Lower lobe of right lung (tissue), 2 donors: ENCODE data around the gene MFAP1. TPM values are rescaled to one million over a fixed set of nuclear protein-coding genes. Genes with fewer than 3 reads are reported as not detected.
"Not testable (repeated sequence)": the region's sequence is repeated elsewhere in the genome, so short reads cannot be mapped to it uniquely, and the experiment has no call there.

ENCODE experiments used
- ATAC-seq, 2 donors: fragments of 200-7000 bp; cut with Tn5 transposase; one replicate each; pipeline ENCODE4 v1.9.1; 2020 to 2022; ENCODE audit warnings: mild to moderate bottlenecking in 2 of 2, moderate library complexity in 2 of 2
- DNase-seq: peaks from one replicate; pipeline ENCODE4 v3.0.0-alpha.2; 2020
- H3K27ac ChIP-seq: fragments of 200-600 bp; one replicate; pipeline ENCODE4 v1.8.0; 2022
- H3K27me3 ChIP-seq: fragments of 200-600 bp; one replicate; pipeline ENCODE4 v1.8.0; 2022; ENCODE audit warnings: low read depth
- H3K36me3 ChIP-seq: fragments of 200-600 bp; one replicate; pipeline ENCODE4 v1.8.0; 2022; ENCODE audit warnings: mild to moderate bottlenecking
- H3K4me1 ChIP-seq: fragments of 200-600 bp; one replicate; pipeline ENCODE4 v1.8.0; 2022
- H3K4me3 ChIP-seq: fragments of 200-600 bp; one replicate; pipeline ENCODE4 v1.8.0; 2022; ENCODE audit warnings: mild to moderate bottlenecking
- H3K9me3 ChIP-seq: fragments of 200-600 bp; one replicate; pipeline ENCODE4 v1.8.0; 2022
- CTCF ChIP-seq: fragments of 200-600 bp; IDR thresholded peaks from one replicate; pipeline ENCODE4 v1.8.0; 2022; ENCODE audit warnings: antibody characterized with exemption, mild to moderate bottlenecking
- intact Hi-C: fragments of 100-400 bp; cut with DNase I; formaldehyde crosslinking; loops from one replicate; pipeline ENCODE4 v1.11.0; 2022
- total RNA-seq: library from RNA; stranded (reverse); fragmentation: NEBNext Ultra II Directional; extraction: Animal tissue kit (Norgen Biotek cat#: 25700); gene quantifications from one replicate; pipeline ENCODE4 v1.2.1, GENCODE V29; 2021
- donor health status: DM: no; HTN: yes; CAD: no; lungs with severe emphysema.

MFAP1 gene
- total RNA-seq, 1 donor from 2014 or later: 21.0 TPM

GRCh38 chr15:43845421-43845820, 20.9 kb upstream of the MFAP1 start:
- ATAC-seq (no peak), DNase-seq (no peak)
- H3K4me3 ChIP-seq: no peak overlapping the region
- H3K36me3 ChIP-seq: peaks cover 31% of the 10 kb centered on the region
- H3K27ac ChIP-seq: no peak overlapping the region
- no peaks in the 10 kb centered on the region for H3K9me3 ChIP-seq
- H3K27me3 ChIP-seq: no peaks in the 10 kb centered on the region
- intact Hi-C loops: no loop called here
- H3K4me1 ChIP-seq: no peaks in the 10 kb centered on the region
- no peak for TF ChIP-seq CTCF

- H3K4me3 ChIP-seq, intact Hi-C loops, H3K4me1 ChIP-seq, H3K27me3 ChIP-seq, H3K27ac ChIP-seq, H3K9me3 ChIP-seq, ATAC-seq, DNase-seq: not testable (repeated sequence)
- H3K36me3 ChIP-seq: peaks cover 14% of the 10 kb centered on the region
Measured at GRCh38 chr15:43832485-43832884, 8.0 kb upstream of the MFAP1 start.

DNA sequence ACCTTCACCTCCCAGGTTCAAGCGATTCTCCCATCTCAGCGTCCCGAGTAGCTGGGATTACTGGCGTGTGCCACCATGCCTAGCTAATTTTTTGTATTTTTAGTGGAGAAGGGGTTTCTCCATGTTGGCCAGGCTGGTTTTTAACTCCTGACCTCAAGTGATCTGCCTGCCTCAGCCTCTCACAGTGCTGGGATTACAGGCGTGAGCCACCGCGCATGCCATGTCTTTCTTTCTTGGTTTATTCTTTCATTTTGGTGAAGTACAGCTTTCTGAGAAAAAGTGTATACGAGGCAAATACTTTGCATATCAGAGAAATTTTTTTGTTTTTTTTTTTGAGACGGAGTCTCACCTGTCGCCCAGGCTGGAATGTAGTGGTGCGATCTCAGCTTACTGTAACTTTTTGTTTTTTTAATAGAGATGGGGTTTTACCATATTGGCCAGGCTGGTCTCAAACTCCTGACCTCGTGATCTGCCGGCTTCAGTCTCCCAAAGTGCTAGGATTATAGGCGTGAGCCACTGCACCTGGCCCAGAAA, 7.1 kb upstream of the MFAP1 start:
- Histone ChIP-seq H3K4me1 (peaks cover 13% of the 10 kb centered on the region), H3K36me3 (peaks cover 11% of the 10 kb centered on the region)
- H3K27ac ChIP-seq, ATAC-seq, H3K9me3 ChIP-seq, intact Hi-C loops, H3K4me3 ChIP-seq, H3K27me3 ChIP-seq, DNase-seq: not testable (repeated sequence)

DNA sequence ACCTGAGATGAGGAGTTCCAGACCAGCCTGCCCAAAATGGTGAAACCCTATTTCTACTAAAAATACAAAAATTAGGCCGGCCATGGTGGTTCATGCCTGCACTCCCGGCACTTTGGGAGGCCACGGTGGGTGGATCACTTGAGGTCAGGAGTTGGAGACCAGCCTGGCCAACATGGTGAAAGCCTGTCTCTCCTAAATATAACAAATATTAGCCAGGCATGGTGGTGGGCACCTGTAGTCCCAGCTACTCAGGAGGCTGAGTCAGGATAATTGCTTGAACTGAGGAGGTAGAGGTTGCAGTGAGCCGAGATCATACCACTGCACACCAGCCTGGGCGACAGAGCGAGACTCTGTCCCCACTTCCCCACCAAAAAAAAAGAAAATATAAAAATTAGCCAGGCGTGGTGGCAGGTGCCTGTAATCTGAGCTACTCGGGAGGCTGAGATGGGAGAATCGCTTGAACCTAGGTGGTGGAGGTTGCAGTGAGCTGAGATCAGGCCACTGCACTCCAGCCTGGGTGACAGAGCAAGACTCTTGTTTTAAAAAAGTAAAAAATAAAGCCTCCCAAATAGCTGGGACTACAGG, 6.3 kb upstream of the MFAP1 start:
- H3K9me3 ChIP-seq, H3K27ac ChIP-seq, H3K36me3 ChIP-seq, H3K27me3 ChIP-seq, H3K4me3 ChIP-seq, DNase-seq, ATAC-seq, intact Hi-C loops: not testable (repeated sequence)
- peaks cover 19% of the 10 kb centered on the region for H3K4me1 ChIP-seq

GRCh38 chr15:43829951-43830540, 5.6 kb upstream of the MFAP1 start:
- H3K9me3 ChIP-seq, DNase-seq, H3K4me3 ChIP-seq, H3K27me3 ChIP-seq, ATAC-seq, intact Hi-C loops, H3K27ac ChIP-seq, H3K36me3 ChIP-seq: not testable (repeated sequence)
- peaks cover 19% of the 10 kb centered on the region for H3K4me1 ChIP-seq

DNA sequence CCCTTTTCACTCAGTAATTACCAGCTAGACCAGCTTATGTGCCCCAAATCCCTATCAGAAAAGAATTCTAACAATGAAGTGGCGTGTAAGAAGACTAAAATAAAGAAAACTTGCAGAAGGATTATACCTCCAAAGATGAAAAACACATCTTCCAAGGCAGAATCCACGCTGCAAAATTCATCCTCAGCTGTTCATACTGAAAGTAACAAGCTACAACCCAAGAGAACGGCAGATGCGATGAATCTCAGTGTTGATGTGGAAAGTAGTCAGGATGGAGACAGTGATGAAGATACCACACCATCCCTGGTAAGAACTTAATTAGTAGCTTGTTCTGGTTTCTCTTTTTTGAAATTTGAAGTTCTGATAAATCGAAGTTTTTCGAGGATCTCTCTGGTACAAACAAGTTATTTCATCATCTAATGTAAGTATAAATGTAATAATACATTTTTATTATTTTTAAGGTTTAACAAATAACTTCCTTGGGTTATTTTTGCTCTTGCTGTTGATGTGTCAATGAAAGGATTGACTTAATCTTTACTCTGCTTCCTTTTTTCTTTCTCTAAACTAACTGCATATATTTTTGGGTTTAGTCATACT, 3.7 kb upstream of the MFAP1 start:
- Histone ChIP-seq H3K9me3 (no peaks in the 10 kb centered on the region), H3K4me3 (no peak overlapping the region), H3K27me3 (no peaks in the 10 kb centered on the region), H3K27ac (no peak overlapping the region), H3K4me1 (peaks cover 27% of the 10 kb centered on the region), H3K36me3 (no peaks in the 10 kb centered on the region)
- DNase-seq: no peak
- intact Hi-C loops: no loop called here
- TF ChIP-seq CTCF: no peak
- no peak for ATAC-seq

DNA sequence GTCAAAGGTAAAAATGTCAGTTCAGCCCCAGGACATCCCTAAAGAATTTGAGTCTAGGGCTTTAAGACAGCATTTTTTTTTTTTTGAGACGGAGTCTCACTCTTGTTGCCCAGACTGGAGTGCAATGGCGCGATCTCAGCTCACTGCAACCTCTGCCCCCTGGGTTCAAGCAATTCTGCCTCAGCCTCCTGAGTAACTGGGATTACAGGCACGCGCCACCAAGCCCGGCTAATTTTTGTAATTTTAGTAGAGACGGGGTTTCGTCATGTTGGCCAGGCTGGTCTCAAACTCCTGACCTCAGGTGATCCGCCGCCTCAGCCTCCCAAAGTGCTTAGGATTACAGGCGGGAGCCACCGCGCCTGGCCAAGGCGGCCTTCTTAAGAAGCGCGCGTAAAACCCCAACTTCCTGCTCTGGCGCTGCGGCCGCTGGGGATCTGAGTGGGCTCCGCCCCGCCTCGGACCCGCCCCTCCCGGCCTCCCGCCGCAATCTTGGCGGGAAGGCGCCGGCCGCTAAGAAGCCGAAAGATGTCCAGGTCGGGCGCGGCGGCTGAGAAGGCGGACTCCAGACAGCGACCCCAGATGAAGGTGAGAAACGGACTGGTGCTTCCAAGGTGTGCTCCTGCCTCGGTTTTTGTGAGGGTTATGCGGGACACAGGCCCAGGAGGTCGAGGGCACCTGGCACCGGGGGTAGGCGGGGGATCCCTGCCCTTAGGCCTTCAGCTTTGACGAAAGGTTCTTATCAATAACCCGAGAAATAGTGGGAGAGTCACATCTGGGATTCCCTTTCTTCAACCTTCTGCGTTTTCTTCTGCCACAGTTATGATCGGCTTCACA, 2.2 kb upstream of the MFAP1 start, which contains the start of gene WDR76:
Gene WDR76, plus strand, starts transcription at position 495 of the 834 bp plus-strand sequence. Its CDS starts 31 bp downstream, at position 526.
- H3K9me3 ChIP-seq: no peaks in the 10 kb centered on the region
- ATAC-seq (peak; percentile 90), DNase-seq (peak; percentile 90)
- H3K36me3 ChIP-seq: no peaks in the 10 kb centered on the region
- H3K27me3 ChIP-seq: no peaks in the 10 kb centered on the region
- H3K4me1 ChIP-seq: peaks cover 40% of the 10 kb centered on the region
- H3K27ac ChIP-seq: peak within 1 kb of the TSS; percentile 74
- intact Hi-C loops: no loop called here
- TF ChIP-seq CTCF: no peak
- H3K4me3 ChIP-seq: peak within 1 kb of the TSS; percentile 63
